Tibial artery (tissue), 4 donors: ENCODE data around the gene DHX30.

ENCODE experiments used
- DNase-seq, 2 donors: peaks; one replicate each; pipeline ENCODE4 v3.0.0-alpha.2; 2019
- H3K27ac ChIP-seq, 2 donors: fragments of 200-600 bp; sonication (generic) in 1 of 2; 1 replicate in 1 of 2; 2 replicates in 1 of 2; pipeline ENCODE4 v1.5.1; 2018 to 2019; ENCODE audit warnings: mild to moderate bottlenecking in 1 of 2
- H3K27me3 ChIP-seq, 2 donors: fragments of 200-600 bp; sonication (generic) in 1 of 2; one replicate each; pipeline versions ENCODE4 v1.5.1 to v1.6.0; 2016 to 2019
- H3K36me3 ChIP-seq, 3 donors: fragments of 200-600 bp; sonication (generic) in 2 of 3; one replicate each; pipeline ENCODE4 v1.5.1; 2016 to 2019; ENCODE audit warnings: mild to moderate bottlenecking in 2 of 3
- H3K4me1 ChIP-seq, 4 donors: fragments of 200-600 bp; sonication (generic) in 2 of 4; 1 replicate in 3 of 4; 2 replicates in 1 of 4; pipeline ENCODE4 v1.5.1; 2016 to 2019
- H3K4me3 ChIP-seq, 2 donors: fragments of 200-600 bp; sonication (generic) in 1 of 2; 1 replicate in 1 of 2; 2 replicates in 1 of 2; pipeline ENCODE4 v1.5.1; 2018 to 2019; ENCODE audit warnings: mild to moderate bottlenecking in 2 of 2
- H3K9me3 ChIP-seq, 3 donors: fragments of 200-600 bp; sonication (generic) in 1 of 3; one replicate each; pipeline ENCODE4 v1.5.1; 2016 to 2019
- intact Hi-C: fragments of 100-400 bp; cut with DNase I; formaldehyde crosslinking; loops from one replicate; pipeline ENCODE4 v1.15.0; 2023; ENCODE audit warnings: low total_unique reads
- TF ChIP-seq, protein P1 (sequence below), 2 experiments: fragments of 200-600 bp in 1 of 2; fragments of 450-650 bp in 1 of 2; IDR thresholded peaks; one replicate each; pipeline ENCODE4 v1.5.1; 2017 to 2019; ENCODE audit warnings: antibody characterized with exemption in 2 of 2, mild to moderate bottlenecking in 1 of 2, moderate library complexity in 1 of 2

Gene DHX30

DNA sequence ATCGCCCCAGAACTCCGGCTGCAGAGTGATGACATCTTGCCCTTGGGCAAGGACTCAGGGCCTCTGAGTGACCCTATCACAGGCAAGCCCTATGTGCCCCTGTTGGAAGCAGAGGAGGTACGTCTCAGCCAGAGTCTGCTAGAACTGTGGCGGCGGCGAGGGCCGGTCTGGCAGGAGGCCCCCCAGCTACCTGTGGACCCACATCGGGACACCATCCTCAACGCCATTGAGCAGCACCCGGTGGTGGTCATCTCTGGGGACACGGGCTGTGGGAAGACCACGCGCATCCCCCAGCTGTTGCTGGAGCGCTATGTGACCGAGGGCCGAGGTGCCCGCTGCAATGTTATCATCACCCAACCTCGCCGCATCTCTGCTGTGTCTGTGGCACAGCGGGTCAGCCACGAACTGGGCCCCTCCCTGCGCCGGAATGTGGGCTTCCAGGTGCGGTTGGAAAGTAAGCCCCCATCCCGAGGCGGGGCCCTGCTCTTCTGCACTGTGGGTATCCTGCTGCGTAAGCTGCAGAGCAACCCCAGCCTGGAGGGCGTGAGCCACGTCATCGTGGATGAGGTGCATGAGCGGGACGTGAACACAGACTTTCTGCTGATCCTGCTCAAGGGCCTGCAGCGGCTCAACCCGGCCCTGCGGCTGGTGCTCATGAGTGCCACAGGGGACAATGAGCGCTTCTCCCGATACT, 43.4 kb downstream of the DHX30 start:
- DNase-seq: no peak
- intact Hi-C loops: no loop called here
- Histone ChIP-seq H3K4me1 (no peaks in the 10 kb centered on the region), H3K27ac (no peak overlapping the region), H3K27me3 (no peaks in the 10 kb centered on the region), H3K36me3 (peaks cover 84 to 100% (median 100%) of the 10 kb centered on the region in 3 donors), H3K9me3 (no peaks in the 10 kb centered on the region), H3K4me3 (no peak overlapping the region)
- TF ChIP-seq, protein P1, sequence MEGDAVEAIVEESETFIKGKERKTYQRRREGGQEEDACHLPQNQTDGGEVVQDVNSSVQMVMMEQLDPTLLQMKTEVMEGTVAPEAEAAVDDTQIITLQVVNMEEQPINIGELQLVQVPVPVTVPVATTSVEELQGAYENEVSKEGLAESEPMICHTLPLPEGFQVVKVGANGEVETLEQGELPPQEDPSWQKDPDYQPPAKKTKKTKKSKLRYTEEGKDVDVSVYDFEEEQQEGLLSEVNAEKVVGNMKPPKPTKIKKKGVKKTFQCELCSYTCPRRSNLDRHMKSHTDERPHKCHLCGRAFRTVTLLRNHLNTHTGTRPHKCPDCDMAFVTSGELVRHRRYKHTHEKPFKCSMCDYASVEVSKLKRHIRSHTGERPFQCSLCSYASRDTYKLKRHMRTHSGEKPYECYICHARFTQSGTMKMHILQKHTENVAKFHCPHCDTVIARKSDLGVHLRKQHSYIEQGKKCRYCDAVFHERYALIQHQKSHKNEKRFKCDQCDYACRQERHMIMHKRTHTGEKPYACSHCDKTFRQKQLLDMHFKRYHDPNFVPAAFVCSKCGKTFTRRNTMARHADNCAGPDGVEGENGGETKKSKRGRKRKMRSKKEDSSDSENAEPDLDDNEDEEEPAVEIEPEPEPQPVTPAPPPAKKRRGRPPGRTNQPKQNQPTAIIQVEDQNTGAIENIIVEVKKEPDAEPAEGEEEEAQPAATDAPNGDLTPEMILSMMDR (IDR thresholded peaks at IDR 0.05): no peak

DNA sequence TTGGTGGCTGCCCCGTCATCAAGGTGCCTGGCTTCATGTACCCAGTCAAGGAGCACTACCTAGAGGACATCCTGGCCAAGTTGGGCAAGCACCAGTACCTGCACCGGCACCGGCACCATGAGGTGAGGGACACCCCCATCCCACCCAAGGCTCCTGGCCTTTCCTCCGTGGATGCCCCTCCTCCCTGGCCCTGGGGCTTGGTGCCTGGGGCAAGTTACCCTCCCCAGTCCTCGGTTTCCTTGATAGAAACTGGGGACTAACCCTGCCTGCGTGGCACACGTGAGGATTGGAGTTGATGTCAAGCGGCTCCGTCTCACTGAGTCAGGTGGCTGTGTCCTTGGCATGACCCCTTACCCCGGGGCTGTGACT, 43.9 kb downstream of the DHX30 start:
- intact Hi-C loops: no loop called here
- no peaks in the 10 kb centered on the region for H3K9me3 ChIP-seq
- H3K4me1 ChIP-seq: no peaks in the 10 kb centered on the region
- no peak for DNase-seq
- TF ChIP-seq, protein P1 (IDR thresholded peaks at IDR 0.05): no peak
- H3K27ac ChIP-seq: no peak overlapping the region
- no peaks in the 10 kb centered on the region for H3K27me3 ChIP-seq
- peaks cover 84 to 100% (median 100%) of the 10 kb centered on the region in 3 donors for H3K36me3 ChIP-seq
- no peak overlapping the region for H3K4me3 ChIP-seq

DNA sequence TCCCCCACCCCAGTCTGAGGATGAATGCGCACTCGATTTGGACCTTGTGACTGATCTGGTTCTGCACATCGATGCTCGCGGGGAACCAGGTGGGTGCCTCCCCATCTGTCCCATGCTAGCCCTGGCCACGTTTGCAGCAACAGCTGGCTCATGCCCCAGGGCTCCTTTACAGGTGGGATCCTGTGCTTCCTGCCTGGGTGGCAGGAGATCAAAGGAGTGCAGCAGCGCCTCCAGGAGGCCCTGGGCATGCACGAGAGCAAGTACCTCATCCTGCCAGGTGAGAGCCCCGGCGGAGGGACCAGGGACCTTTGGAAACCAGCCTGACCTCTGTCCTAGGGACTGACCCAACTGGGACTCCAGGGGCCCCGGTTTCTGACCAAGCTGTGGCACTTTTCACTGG, 44.3 kb downstream of the DHX30 start:
- Histone ChIP-seq H3K36me3 (peaks cover 81 to 100% (median 100%) of the 10 kb centered on the region in 3 donors), H3K27ac (no peak overlapping the region), H3K27me3 (no peaks in the 10 kb centered on the region), H3K9me3 (no peaks in the 10 kb centered on the region), H3K4me3 (no peak overlapping the region), H3K4me1 (no peaks in the 10 kb centered on the region)
- intact Hi-C loops: no loop called here
- DNase-seq: no peak
- TF ChIP-seq, protein P1 (IDR thresholded peaks at IDR 0.05): no peak

DNA sequence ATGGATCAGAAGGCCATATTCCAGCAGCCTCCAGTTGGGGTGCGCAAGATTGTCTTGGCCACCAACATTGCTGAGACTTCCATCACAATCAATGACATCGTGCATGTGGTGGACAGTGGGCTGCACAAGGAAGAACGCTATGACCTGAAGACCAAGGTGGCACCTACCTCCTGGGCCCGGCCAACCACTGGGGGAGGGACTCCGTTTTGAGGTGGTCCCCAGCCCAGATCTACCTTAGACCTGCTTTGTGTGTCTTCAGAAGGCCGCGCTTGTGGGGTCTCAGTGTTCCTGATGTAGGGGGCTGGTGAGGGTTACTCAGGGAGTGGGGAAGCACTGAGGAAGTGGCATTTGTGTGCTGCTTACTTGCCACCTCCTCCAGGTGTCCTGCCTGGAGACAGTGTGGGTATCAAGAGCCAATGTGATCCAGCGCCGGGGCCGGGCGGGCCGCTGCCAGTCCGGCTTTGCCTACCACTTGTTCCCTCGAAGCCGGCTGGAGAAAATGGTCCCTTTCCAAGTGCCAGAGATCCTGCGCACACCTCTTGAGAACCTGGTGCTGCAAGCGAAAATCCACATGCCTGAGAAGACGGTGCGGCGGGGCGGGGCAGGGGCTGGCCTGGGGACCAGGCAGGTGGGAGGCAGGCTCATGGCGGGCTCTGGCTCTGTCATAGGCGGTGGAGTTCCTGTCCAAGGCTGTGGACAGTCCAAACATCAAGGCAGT, 45.0 kb downstream of the DHX30 start:
- TF ChIP-seq, protein P1 (IDR thresholded peaks at IDR 0.05): no peak
- H3K27me3 ChIP-seq: no peaks in the 10 kb centered on the region
- H3K4me1 ChIP-seq: no peaks in the 10 kb centered on the region
- intact Hi-C loops: no loop called here
- no peak for DNase-seq
- peaks cover 76 to 100% (median 100%) of the 10 kb centered on the region in 3 donors for H3K36me3 ChIP-seq
- H3K4me3 ChIP-seq: no peak overlapping the region
- no peaks in the 10 kb centered on the region for H3K9me3 ChIP-seq
- no peak overlapping the region for H3K27ac ChIP-seq

DNA sequence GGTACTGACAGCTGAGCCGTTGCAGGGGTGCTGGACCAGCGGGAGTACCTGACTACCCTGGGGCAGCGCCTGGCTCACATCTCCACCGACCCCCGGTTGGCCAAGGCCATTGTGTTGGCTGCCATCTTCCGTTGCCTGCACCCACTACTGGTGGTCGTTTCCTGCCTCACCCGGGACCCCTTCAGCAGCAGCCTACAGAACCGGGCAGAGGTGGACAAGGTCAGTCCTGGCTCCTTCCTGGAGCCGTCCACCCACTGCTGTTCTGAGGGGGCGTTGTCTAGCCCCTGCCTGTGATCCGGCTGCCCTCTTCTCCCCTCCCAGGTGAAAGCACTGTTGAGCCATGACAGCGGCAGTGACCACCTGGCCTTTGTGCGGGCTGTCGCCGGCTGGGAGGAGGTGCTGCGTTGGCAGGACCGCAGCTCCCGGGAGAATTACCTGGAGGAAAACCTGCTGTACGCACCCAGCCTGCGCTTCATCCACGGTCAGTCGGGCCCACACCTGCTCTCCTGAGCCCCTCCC, 45.7 kb downstream of the DHX30 start:
- no peak for DNase-seq
- Histone ChIP-seq H3K9me3 (no peaks in the 10 kb centered on the region), H3K27me3 (no peaks in the 10 kb centered on the region), H3K4me1 (no peaks in the 10 kb centered on the region), H3K36me3 (peaks cover 76 to 100% (median 100%) of the 10 kb centered on the region in 3 donors), H3K4me3 (no peak overlapping the region), H3K27ac (no peak overlapping the region)
- TF ChIP-seq, protein P1 (IDR thresholded peaks at IDR 0.05): no peak
- intact Hi-C loops: no loop called here
